ENCODE data around the gene BPI.

DNA sequence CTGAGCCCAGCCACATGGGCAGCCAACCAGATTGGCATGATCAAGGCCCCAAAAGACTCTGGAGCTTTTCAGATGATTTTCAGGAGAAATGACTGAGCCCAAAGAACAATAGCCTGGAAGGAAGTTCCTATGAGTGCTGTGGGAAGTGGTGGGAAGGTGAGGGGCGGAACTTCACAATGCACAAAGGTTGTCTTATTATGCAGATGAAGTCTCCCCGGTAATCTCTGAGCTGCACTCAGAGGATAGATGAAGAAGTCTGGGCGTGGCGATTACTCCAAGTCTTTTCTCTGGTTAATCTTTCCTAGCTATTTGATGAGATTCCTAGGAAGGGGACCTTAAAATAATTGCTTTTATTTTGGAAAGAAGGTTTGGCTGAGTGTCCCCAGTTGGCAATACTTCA, 79.2 kb downstream of the BPI start:
- TF ChIP-seq EZH2 (IDR thresholded peaks at IDR 0.05; ENCODE audit: insufficient read depth, poor library complexity, severe bottlenecking) (no peak), EZH2phosphoT487 (IDR thresholded peaks at IDR 0.05; ENCODE audit: insufficient read depth, low read depth) (no peak)

Measured in GM23248 (cell line).